ENCODE results near the gene PEAR1. TPM values are rescaled to one million over a fixed set of nuclear protein-coding genes. Genes with fewer than 3 reads are reported as not detected.

The PEAR1 gene
- total RNA-seq, 1 donor, result 17.0 TPM

DNA sequence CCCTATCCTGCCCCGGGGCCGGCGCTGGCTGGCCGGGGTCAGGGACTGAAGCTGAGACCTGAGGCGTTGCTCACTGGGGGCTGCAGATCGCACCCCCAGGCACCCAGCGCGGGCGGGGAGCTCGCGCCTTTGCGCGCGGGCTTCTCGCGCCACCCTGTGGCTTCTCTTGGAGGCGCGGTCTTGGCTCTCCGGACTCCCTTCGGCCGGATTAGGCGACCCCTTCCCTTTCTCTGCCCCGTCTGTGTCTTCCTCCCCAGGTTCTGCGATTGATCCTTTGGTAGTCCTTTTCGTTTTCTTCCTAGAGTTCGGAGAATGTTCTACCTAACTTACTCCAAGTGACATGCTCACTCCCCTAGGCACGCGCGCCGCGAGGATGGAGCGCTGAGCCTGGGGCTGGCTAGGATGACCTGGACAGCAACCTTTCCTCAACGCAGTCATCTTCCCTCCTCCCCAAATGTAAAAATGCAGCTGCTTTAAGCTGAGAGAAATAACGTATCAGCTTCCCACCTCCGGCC lies 33.3 kb upstream of the PEAR1 start:
- Histone ChIP-seq H3K79me2 (ENCODE audit: insufficient read depth, low read length) (no peaks in the 10 kb centered on the region), H3K4me2 (ENCODE audit: insufficient read depth, low read length) (peak overlapping the region; percentile 81), H3K4me1 (ENCODE audit: insufficient read depth, low read length) (peaks cover 14% of the 10 kb centered on the region), H3K9me3 (ENCODE audit: low read depth, low read length) (no peaks in the 10 kb centered on the region), H4K20me1 (ENCODE audit: insufficient read depth, low read length) (no peaks in the 10 kb centered on the region), H3K27me3 (ENCODE audit: insufficient read depth, low read length) (peaks cover 69% of the 10 kb centered on the region), H3K36me3 (ENCODE audit: insufficient read depth, low read length) (no peaks in the 10 kb centered on the region), H3K4me3 (ENCODE audit: insufficient read depth, low read length) (peak overlapping the region; percentile 63), H2AFZ (ENCODE audit: low read length) (peak overlapping the region; percentile 40), H3K27ac (ENCODE audit: low read depth, low read length) (no peak overlapping the region)
- TF ChIP-seq, protein P1, sequence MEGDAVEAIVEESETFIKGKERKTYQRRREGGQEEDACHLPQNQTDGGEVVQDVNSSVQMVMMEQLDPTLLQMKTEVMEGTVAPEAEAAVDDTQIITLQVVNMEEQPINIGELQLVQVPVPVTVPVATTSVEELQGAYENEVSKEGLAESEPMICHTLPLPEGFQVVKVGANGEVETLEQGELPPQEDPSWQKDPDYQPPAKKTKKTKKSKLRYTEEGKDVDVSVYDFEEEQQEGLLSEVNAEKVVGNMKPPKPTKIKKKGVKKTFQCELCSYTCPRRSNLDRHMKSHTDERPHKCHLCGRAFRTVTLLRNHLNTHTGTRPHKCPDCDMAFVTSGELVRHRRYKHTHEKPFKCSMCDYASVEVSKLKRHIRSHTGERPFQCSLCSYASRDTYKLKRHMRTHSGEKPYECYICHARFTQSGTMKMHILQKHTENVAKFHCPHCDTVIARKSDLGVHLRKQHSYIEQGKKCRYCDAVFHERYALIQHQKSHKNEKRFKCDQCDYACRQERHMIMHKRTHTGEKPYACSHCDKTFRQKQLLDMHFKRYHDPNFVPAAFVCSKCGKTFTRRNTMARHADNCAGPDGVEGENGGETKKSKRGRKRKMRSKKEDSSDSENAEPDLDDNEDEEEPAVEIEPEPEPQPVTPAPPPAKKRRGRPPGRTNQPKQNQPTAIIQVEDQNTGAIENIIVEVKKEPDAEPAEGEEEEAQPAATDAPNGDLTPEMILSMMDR (IDR thresholded peaks at IDR 0.05; ENCODE audit: extremely low read depth, low read depth, low read length), result peak; percentile 64
- DNase-seq (ENCODE audit: insufficient read length, low spot score, missing footprints), result peak; percentile 95

DNA sequence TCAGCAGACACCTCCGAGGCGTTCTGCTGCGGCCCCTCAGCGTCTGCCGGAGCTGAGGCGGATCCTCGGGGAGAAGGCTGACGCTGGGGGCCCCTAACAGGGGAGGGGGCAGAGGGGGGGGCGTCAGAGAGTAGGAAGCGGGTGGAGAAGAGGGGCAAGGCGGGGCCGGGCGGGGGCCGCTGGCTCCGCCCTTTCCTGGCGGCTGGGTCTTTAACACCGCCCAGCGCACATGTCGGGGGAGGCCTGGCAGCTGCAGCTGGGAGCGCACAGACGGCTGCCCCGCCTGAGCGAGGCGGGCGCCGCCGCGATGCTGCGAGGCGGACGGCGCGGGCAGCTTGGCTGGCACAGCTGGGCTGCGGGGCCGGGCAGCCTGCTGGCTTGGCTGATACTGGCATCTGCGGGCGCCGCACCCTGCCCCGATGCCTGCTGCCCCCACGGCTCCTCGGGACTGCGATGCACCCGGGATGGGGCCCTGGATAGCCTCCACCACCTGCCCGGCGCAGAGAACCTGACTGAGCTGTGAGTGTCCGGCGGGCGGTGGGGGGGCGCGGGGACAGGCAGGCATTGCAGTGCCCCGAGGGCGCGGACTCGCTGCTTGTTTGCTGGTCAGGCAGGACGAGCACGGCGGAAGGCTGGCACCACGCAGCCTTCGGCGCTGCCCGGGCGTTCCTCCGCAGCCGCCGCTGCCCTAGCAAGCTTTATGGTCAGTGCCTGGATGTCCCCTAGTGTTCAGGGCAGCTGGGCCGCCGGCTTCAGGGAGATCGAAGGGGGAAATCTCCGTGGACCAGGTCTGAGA lies 32.7 kb upstream of the PEAR1 start, which contains the start of gene NTRK1:
Gene NTRK1, plus strand, starts transcription at position 238 of the 796 bp plus-strand sequence. Its CDS starts 70 bp downstream, at position 308.
- Histone ChIP-seq H3K4me3 (ENCODE audit: insufficient read depth, low read length) (peak within 1 kb of the TSS; percentile 63), H3K9me3 (ENCODE audit: low read depth, low read length) (no peaks in the 10 kb centered on the region), H2AFZ (ENCODE audit: low read length) (peak within 1 kb of the TSS; percentile 82), H3K4me2 (ENCODE audit: insufficient read depth, low read length) (peak within 1 kb of the TSS; percentile 81), H3K27ac (ENCODE audit: low read depth, low read length) (no peak within 1 kb of the TSS), H4K20me1 (ENCODE audit: insufficient read depth, low read length) (no peaks in the 10 kb centered on the region), H3K4me1 (ENCODE audit: insufficient read depth, low read length) (peaks cover 14% of the 10 kb centered on the region), H3K27me3 (ENCODE audit: insufficient read depth, low read length) (peaks cover 74% of the 10 kb centered on the region), H3K36me3 (ENCODE audit: insufficient read depth, low read length) (no peaks in the 10 kb centered on the region), H3K79me2 (ENCODE audit: insufficient read depth, low read length) (no peaks in the 10 kb centered on the region)
- DNase-seq (ENCODE audit: insufficient read length, low spot score, missing footprints), result peak; percentile 93
- TF ChIP-seq, protein P1 (IDR thresholded peaks at IDR 0.05; ENCODE audit: extremely low read depth, low read depth, low read length), result no peak

DNA sequence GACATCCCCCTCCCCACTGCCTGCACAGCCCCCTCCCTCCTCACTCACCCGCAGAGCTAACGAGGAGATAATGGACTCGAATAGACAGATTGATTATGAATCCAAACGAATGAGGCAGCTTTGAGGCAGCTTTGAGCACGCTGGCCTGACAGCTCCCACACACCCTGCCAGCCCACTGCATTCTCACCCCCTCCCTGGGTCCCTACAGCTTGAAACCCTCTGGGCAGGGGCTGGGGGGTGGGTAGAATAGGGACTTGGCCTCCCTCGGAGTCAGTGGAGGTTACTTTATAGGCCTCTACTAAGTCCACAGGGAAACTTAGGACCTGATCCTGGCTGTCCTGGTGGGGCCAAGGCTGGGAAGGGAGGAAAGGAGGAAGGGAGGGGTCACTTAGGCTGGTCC lies 30.9 kb upstream of the PEAR1 start:
- Histone ChIP-seq H3K36me3 (ENCODE audit: insufficient read depth, low read length) (no peaks in the 10 kb centered on the region), H3K4me1 (ENCODE audit: insufficient read depth, low read length) (peaks cover 14% of the 10 kb centered on the region), H3K4me2 (ENCODE audit: insufficient read depth, low read length) (no peak overlapping the region), H3K27ac (ENCODE audit: low read depth, low read length) (no peak overlapping the region), H2AFZ (ENCODE audit: low read length) (no peak overlapping the region), H3K4me3 (ENCODE audit: insufficient read depth, low read length) (no peak overlapping the region), H3K79me2 (ENCODE audit: insufficient read depth, low read length) (no peaks in the 10 kb centered on the region), H4K20me1 (ENCODE audit: insufficient read depth, low read length) (no peaks in the 10 kb centered on the region), H3K27me3 (ENCODE audit: insufficient read depth, low read length) (peaks cover 65% of the 10 kb centered on the region), H3K9me3 (ENCODE audit: low read depth, low read length) (no peaks in the 10 kb centered on the region)
- no peak for DNase-seq (ENCODE audit: insufficient read length, low spot score, missing footprints)
- TF ChIP-seq, protein P1 (IDR thresholded peaks at IDR 0.05; ENCODE audit: extremely low read depth, low read depth, low read length), result no peak

DNA sequence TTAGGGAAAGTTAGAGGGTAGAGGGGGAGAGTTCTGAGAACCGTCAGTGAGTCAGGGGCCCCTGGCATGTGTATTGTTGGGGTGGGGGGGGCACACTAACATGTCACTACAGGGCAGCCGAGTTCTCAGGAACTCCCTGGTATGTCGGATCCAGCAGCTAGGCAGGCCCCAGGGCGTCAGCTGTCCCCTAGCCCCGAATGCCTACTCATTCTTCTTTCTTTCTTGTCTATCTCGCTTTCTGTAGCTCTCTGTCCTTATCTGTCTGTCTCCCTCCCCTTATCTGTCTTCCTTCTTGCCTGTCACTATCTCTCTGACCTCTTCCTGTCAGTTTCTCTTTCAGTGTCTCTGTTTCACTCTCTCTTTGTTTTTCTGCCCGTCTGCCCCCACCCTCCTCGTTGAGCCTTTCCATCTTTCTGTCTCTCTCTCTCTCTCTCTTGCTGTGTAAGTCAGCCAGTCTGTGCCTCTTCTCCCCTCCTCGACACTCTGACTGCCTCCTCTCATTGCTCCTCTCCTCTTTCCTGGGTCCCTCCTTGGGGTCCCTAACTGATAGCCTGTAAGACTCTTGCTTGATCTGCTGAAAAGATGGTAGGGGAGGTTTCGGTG lies 30.4 kb upstream of the PEAR1 start:
- no peak overlapping the region for H3K4me3 ChIP-seq (ENCODE audit: insufficient read depth, low read length)
- peaks cover 59% of the 10 kb centered on the region for H3K27me3 ChIP-seq (ENCODE audit: insufficient read depth, low read length)
- H3K79me2 ChIP-seq (ENCODE audit: insufficient read depth, low read length), result no peaks in the 10 kb centered on the region
- H3K9me3 ChIP-seq (ENCODE audit: low read depth, low read length), result no peaks in the 10 kb centered on the region
- H3K4me1 ChIP-seq (ENCODE audit: insufficient read depth, low read length), result peaks cover 14% of the 10 kb centered on the region
- TF ChIP-seq, protein P1 (IDR thresholded peaks at IDR 0.05; ENCODE audit: extremely low read depth, low read depth, low read length), result no peak
- H3K4me2 ChIP-seq (ENCODE audit: insufficient read depth, low read length), result no peak overlapping the region
- H3K36me3 ChIP-seq (ENCODE audit: insufficient read depth, low read length), result no peaks in the 10 kb centered on the region
- H3K27ac ChIP-seq (ENCODE audit: low read depth, low read length), result no peak overlapping the region
- H4K20me1 ChIP-seq (ENCODE audit: insufficient read depth, low read length), result no peaks in the 10 kb centered on the region
- H2AFZ ChIP-seq (ENCODE audit: low read length), result no peak overlapping the region
- DNase-seq (ENCODE audit: insufficient read length, low spot score, missing footprints), result no peak

Measured in osteoblast (primary cell).